Natural killer cell (primary cell): Measurements from ENCODE around the gene CRX. TPM values are rescaled to one million over a fixed set of nuclear protein-coding genes. Genes with fewer than 3 reads are reported as not detected.

Source experiments
- ATAC-seq, 3 donors: fragments of 150-1000 bp in 2 of 3; fragments of 200-7000 bp in 1 of 3; cut with Tn5 transposase; 1 replicate in 1 of 3; 2 replicates in 2 of 3; pipeline ENCODE4 v1.10.0; 2021; ENCODE audit warnings: mild to moderate bottlenecking in 2 of 3, moderate library complexity in 2 of 3
- DNase-seq, 2 donors: peaks; one replicate each; pipeline versions ENCODE4 v3.0.0 to v3.0.0-alpha.2; 2013 to 2021; ENCODE audit warnings: mixed read lengths in 1 of 2
- H3K27ac ChIP-seq: one replicate; pipeline ENCODE4 v1.5.1; 2013; ENCODE audit warnings: mild to moderate bottlenecking, low read length
- H3K27me3 ChIP-seq: one replicate; pipeline ENCODE4 v1.6.1; 2013; ENCODE audit warnings: low read length; ENCODE audit not compliant: control insufficient read depth, insufficient read depth
- H3K36me3 ChIP-seq: one replicate; pipeline ENCODE4 v1.6.1; 2013; ENCODE audit warnings: low read length; ENCODE audit not compliant: control insufficient read depth, insufficient read depth
- H3K4me1 ChIP-seq: one replicate; pipeline ENCODE4 v1.6.1; 2013; ENCODE audit warnings: low read length; ENCODE audit not compliant: control insufficient read depth, insufficient read depth
- H3K4me3 ChIP-seq: one replicate; pipeline ENCODE4 v1.5.1; 2013; ENCODE audit warnings: low read length
- H3K9me3 ChIP-seq: one replicate; pipeline ENCODE4 v1.6.1; 2013; ENCODE audit warnings: low read length; ENCODE audit not compliant: control insufficient read depth, insufficient read depth
- H3K27ac Mint-ChIP-seq, 2 donors: one replicate each; pipeline ENCODE4 v1.8.0; 2022; ENCODE audit warnings: mild to moderate bottlenecking in 2 of 2, mixed read lengths in 2 of 2, moderate library complexity in 1 of 2
- H3K27me3 Mint-ChIP-seq, 2 donors: one replicate each; pipeline ENCODE4 v1.8.0; 2022; ENCODE audit warnings: low read depth in 2 of 2, mixed read lengths in 2 of 2
- H3K36me3 Mint-ChIP-seq: one replicate; pipeline ENCODE4 v1.8.0; 2022; ENCODE audit warnings: mixed read lengths
- H3K4me1 Mint-ChIP-seq, 2 donors: one replicate each; pipeline ENCODE4 v1.8.0; 2022; ENCODE audit warnings: mixed read lengths in 2 of 2
- H3K4me3 Mint-ChIP-seq: one replicate; pipeline ENCODE4 v1.8.0; 2022; ENCODE audit warnings: mild to moderate bottlenecking, moderate library complexity, mixed read lengths
- H3K9me3 Mint-ChIP-seq, 2 donors: one replicate each; pipeline ENCODE4 v1.8.0; 2022; ENCODE audit warnings: mixed read lengths in 2 of 2
- CTCF ChIP-seq: fragments of 200-600 bp; IDR thresholded peaks from one replicate; pipeline ENCODE4 v1.8.0; 2022; ENCODE audit warnings: antibody characterized with exemption
- WGBS: methylation state at CpG from one replicate; pipeline ENCODE4 v1.1.7; 2013; ENCODE audit warnings: missing lambda C conversion rate; ENCODE audit not compliant: insufficient coverage; 5-methylcytosine and 5-hydroxymethylcytosine counted together
- intact Hi-C: fragments of 100-400 bp; cut with micrococcal nuclease; formaldehyde crosslinking; loops from one replicate; pipeline ENCODE4 v1.14.2; 2022
- total RNA-seq, 4 donors: library from RNA; stranded (reverse); fragments of 120-200 nt in 1 of 4; gene quantifications; one replicate each; pipeline versions ENCODE4 v1.2.3 to v1.2.4, GENCODE V29; 2013 to 2022

CRX gene
- total RNA-seq, 3 donors from 2014 or later (not counting 1 experiment from before 2014, with no cell fraction given), result not detected

- Histone ChIP-seq H3K36me3 (peaks cover 11% of the 10 kb centered on the region), H3K4me1 (peaks cover 26% of the 10 kb centered on the region), H3K4me3 (peak within 1 kb of the TSS; percentile 89), H3K9me3 (no peaks in the 10 kb centered on the region), H3K27ac (peak within 1 kb of the TSS; percentile 95), H3K27me3 (no peaks in the 10 kb centered on the region)
- no peaks in the 10 kb centered on the region for H3K27me3 Mint-ChIP-seq
- peaks cover 7 to 42% of the 10 kb centered on the region in 2 donors for H3K4me1 Mint-ChIP-seq
- intact Hi-C loops, result no loop called here
- H3K9me3 Mint-ChIP-seq, result no peaks in the 10 kb centered on the region
- peak within 1 kb of the TSS; percentile 95 for H3K4me3 Mint-ChIP-seq
- H3K36me3 Mint-ChIP-seq, result no peaks in the 10 kb centered on the region
- TF ChIP-seq CTCF, result no peak
- ATAC-seq, result peak; percentile 89 to 94 (median 93)
- under 1% methylated on average over 65 of the region's 65 CpGs for WGBS
- H3K27ac Mint-ChIP-seq, result peak within 1 kb of the TSS; percentile 88 to 95
- DNase-seq, result peak; percentile 75 to 87
Observed at GRCh38 chr19:47778049-47778953, 43.4 kb upstream of the CRX start, which contains the start of gene SELENOW. Gene SELENOW (plus strand): TSS chr19:47778703. CDS start chr19:47778786, 83 bp downstream.

DNA sequence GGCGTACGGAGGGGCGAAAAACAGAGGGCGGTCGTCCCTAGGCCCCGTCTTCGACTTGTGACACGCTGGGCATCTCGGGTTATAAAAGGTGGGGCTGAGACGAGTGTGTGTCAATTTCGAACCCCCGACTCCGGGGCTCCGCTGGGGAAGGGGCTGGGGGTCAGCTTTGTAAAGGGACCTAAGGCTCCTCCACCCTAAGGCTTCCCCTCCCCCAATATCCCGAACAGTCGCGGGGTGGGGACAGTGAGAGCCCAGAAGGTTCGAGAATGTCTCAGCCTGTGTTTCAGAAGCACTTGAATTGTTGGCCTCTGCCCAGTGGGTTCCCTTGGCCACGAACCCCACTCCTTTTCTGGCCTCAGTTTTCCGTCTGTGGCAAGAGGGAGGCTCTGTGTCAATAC, 42.8 kb upstream of the CRX start:
- ATAC-seq, result peak in 1 of 3 donors; percentile 2
- H3K36me3 Mint-ChIP-seq, result no peaks in the 10 kb centered on the region
- peak in 1 of 2 donors; percentile 40 for DNase-seq
- Histone ChIP-seq H3K4me1 (peaks cover 26% of the 10 kb centered on the region), H3K27ac (peak overlapping the region; percentile 95), H3K27me3 (no peaks in the 10 kb centered on the region), H3K4me3 (peak overlapping the region; percentile 89), H3K9me3 (no peaks in the 10 kb centered on the region), H3K36me3 (peaks cover 11% of the 10 kb centered on the region)
- H3K4me3 Mint-ChIP-seq, result peak overlapping the region; percentile 95
- under 1% methylated on average over 20 of the region's 20 CpGs for WGBS
- peak overlapping the region; percentile 88 to 95 for H3K27ac Mint-ChIP-seq
- intact Hi-C loops, result no loop called here
- TF ChIP-seq CTCF, result no peak
- H3K9me3 Mint-ChIP-seq, result no peaks in the 10 kb centered on the region
- peaks cover 7 to 42% of the 10 kb centered on the region in 2 donors for H3K4me1 Mint-ChIP-seq
- H3K27me3 Mint-ChIP-seq, result no peaks in the 10 kb centered on the region

- H3K4me3 ChIP-seq, result peak overlapping the region; percentile 89
- ATAC-seq (no peak), DNase-seq (no peak)
- Mint-ChIP-seq H3K4me3 (peak overlapping the region; percentile 95), H3K27ac (peak overlapping the region; percentile 88 to 95), H3K9me3 (no peaks in the 10 kb centered on the region), H3K4me1 (peaks cover 7 to 42% of the 10 kb centered on the region in 2 donors), H3K27me3 (no peaks in the 10 kb centered on the region), H3K36me3 (no peaks in the 10 kb centered on the region)
- peaks cover 16% of the 10 kb centered on the region for H3K36me3 ChIP-seq
- TF ChIP-seq CTCF, result no peak
- no peaks in the 10 kb centered on the region for H3K27me3 ChIP-seq
- peaks cover 26% of the 10 kb centered on the region for H3K4me1 ChIP-seq
- no peaks in the 10 kb centered on the region for H3K9me3 ChIP-seq
- H3K27ac ChIP-seq, result peak overlapping the region; percentile 95
- WGBS, result 92% methylated on average over 24 of the region's 24 CpGs
- intact Hi-C loops, result no loop called here
Observed at GRCh38 chr19:47779524-47780214, 42.1 kb upstream of the CRX start.
